Measurements from ENCODE around the gene PHF21B.

PHF21B gene

DNA sequence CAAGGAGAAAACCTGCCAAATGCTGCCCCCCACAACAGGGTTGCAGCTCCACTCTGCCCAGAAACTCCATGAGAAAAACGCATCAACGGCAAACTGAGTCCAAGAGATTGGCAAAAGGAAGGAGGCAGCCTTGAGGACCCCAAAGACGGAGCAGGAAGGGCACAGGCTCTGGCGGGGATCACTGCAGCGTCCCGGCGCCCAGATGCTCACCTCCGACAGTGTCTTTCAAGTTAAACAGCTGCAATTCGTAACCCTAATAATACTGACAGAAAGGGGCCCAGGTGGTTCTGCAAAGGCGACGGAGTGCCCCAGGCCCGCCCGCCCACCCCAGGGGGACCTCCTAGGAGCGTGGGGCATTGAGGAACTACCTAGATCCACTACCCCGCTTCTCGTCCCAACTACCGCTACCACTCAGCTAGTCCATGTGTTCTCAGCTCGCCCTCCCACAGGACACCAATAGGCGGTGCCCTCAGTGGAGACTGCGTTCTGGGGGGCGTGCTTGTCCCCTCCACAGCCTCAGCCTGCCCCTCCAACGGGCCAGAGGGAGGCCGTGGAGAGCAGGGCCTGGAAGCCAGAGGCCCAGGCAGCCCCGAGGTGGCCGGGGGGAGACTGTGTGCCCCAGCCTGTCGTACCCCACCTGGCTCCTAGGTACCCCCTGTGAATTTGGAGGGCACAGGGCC, 127.4 kb downstream of the PHF21B start:
- Histone ChIP-seq H3K79me2 (ENCODE audit: insufficient read depth, low read length) (no peaks in the 10 kb centered on the region), H2AFZ (ENCODE audit: low read length) (no peak overlapping the region), H3K9me3 (ENCODE audit: low read length) (no peaks in the 10 kb centered on the region), H3K4me1 (ENCODE audit: insufficient read depth, low read length, severe bottlenecking) (no peaks in the 10 kb centered on the region), H3K4me2 (ENCODE audit: low read length) (no peak overlapping the region), H3K4me3 (ENCODE audit: low read depth, low read length, poor library complexity, severe bottlenecking) (no peak overlapping the region), H3K27me3 (ENCODE audit: insufficient read depth, low read length) (no peaks in the 10 kb centered on the region), H3K9me2 (ENCODE audit: low read depth, low read length) (no peaks in the 10 kb centered on the region), H3K27ac (ENCODE audit: low read depth, low read length, poor library complexity, severe bottlenecking) (no peak overlapping the region), H3K36me3 (ENCODE audit: insufficient read depth, low read length) (no peaks in the 10 kb centered on the region), H3K9ac (ENCODE audit: low read length) (no peak overlapping the region), H3F3A (ENCODE audit: insufficient read depth, low read length) (no peaks in the 10 kb centered on the region), H4K20me1 (ENCODE audit: insufficient read depth, low read length) (no peaks in the 10 kb centered on the region)
- TF ChIP-seq CTCF (IDR thresholded peaks at IDR 0.05; ENCODE audit: low read length) (no peak), EZH2 (IDR thresholded peaks at IDR 0.05; ENCODE audit: borderline replicate concordance, low read length) (no peak)

DNA sequence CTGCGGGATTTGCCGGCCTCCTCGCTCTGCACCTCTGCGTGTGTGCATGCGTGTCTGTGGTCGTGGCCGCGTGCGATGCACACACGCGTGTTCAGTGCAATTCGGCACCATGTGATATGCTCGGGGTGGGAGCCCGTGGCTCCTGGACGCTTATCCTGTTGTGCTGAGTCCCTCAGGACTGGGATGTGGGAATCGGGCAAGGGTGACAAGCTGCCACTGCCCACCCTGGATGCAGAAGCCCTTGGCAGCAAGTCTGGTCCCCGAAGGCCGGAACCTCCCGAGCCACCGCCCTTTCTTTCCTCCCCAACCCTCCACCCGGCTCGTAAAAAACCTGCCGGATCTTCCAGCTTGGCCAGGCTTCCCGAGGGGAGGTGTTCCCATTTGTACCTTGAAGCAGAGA, 128.2 kb downstream of the PHF21B start:
- H3K4me3 ChIP-seq (ENCODE audit: low read depth, low read length, poor library complexity, severe bottlenecking): no peak overlapping the region
- H4K20me1 ChIP-seq (ENCODE audit: insufficient read depth, low read length): no peaks in the 10 kb centered on the region
- H3K4me2 ChIP-seq (ENCODE audit: low read length): no peak overlapping the region
- no peak overlapping the region for H3K9ac ChIP-seq (ENCODE audit: low read length)
- no peaks in the 10 kb centered on the region for H3K9me2 ChIP-seq (ENCODE audit: low read depth, low read length)
- no peak overlapping the region for H3K27ac ChIP-seq (ENCODE audit: low read depth, low read length, poor library complexity, severe bottlenecking)
- no peaks in the 10 kb centered on the region for H3K4me1 ChIP-seq (ENCODE audit: insufficient read depth, low read length, severe bottlenecking)
- H3K36me3 ChIP-seq (ENCODE audit: insufficient read depth, low read length): no peaks in the 10 kb centered on the region
- no peaks in the 10 kb centered on the region for H3K79me2 ChIP-seq (ENCODE audit: insufficient read depth, low read length)
- no peaks in the 10 kb centered on the region for H3K9me3 ChIP-seq (ENCODE audit: low read length)
- H3K27me3 ChIP-seq (ENCODE audit: insufficient read depth, low read length): no peaks in the 10 kb centered on the region
- H3F3A ChIP-seq (ENCODE audit: insufficient read depth, low read length): no peaks in the 10 kb centered on the region
- TF ChIP-seq CTCF (IDR thresholded peaks at IDR 0.05; ENCODE audit: low read length) (no peak), EZH2 (IDR thresholded peaks at IDR 0.05; ENCODE audit: borderline replicate concordance, low read length) (no peak)
- H2AFZ ChIP-seq (ENCODE audit: low read length): no peak overlapping the region

DNA sequence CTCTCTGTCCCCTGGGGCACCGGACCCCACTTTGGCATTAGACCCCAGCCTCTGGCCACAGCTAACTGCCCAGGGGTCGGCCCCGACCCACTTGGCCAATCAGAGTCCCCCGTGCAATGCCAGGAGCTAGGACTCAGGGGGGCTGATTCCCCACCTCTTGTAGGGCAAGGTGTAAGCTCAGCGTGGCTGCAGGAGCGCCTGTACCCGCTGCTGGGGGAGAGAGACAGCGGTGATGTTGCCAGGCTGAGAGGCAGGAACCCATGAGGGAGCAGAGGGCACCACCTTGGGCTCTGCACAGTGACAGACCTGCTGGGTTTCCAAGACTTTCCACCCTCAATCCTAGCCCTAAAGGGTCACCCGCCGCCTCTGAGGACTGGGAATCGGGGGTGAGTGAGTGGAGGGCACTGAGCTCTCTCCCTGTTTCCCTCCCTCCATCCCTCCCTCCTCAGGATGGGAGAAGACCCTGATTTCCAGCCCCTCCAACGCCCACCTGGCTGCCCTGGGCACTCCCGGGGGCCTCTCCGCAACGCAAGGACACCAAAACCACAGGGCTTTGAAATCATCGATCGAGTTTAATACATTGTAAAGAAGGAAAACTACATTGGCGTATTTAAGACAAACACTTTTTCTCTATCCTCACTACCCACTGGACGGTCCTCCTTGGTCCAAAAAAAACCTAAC, 129.1 kb downstream of the PHF21B start:
- Histone ChIP-seq H3K4me2 (ENCODE audit: low read length) (no peak overlapping the region), H3F3A (ENCODE audit: insufficient read depth, low read length) (no peaks in the 10 kb centered on the region), H3K79me2 (ENCODE audit: insufficient read depth, low read length) (no peaks in the 10 kb centered on the region)

More for the DNA sequence above, 129.1 kb downstream of the PHF21B start:
- Histone ChIP-seq H3K36me3 (ENCODE audit: insufficient read depth, low read length) (no peaks in the 10 kb centered on the region), H3K4me1 (ENCODE audit: insufficient read depth, low read length, severe bottlenecking) (no peaks in the 10 kb centered on the region), H3K27ac (ENCODE audit: low read depth, low read length, poor library complexity, severe bottlenecking) (no peak overlapping the region), H3K9ac (ENCODE audit: low read length) (no peak overlapping the region), H3K9me3 (ENCODE audit: low read length) (no peaks in the 10 kb centered on the region), H2AFZ (ENCODE audit: low read length) (no peak overlapping the region), H3K4me3 (ENCODE audit: low read depth, low read length, poor library complexity, severe bottlenecking) (no peak overlapping the region), H3K27me3 (ENCODE audit: insufficient read depth, low read length) (no peaks in the 10 kb centered on the region), H4K20me1 (ENCODE audit: insufficient read depth, low read length) (no peaks in the 10 kb centered on the region), H3K9me2 (ENCODE audit: low read depth, low read length) (no peaks in the 10 kb centered on the region)
- no peak for TF ChIP-seq EZH2 (IDR thresholded peaks at IDR 0.05; ENCODE audit: borderline replicate concordance, low read length)
- no peak for TF ChIP-seq CTCF (IDR thresholded peaks at IDR 0.05; ENCODE audit: low read length)
